NCI-H1436 treated with DMSO at 0.1 percent for 48 hours (cell line): Measurements from ENCODE around the gene TSHB.
"Not testable (repeated sequence)": the region's sequence is repeated elsewhere in the genome, so short reads cannot be mapped to it uniquely, and the experiment has no call there.

ENCODE experiments used
- DNase-seq: peaks from one replicate; lab custom pipeline; 2025; lab: John Stamatoyannopoulos, UW

Gene TSHB

GRCh38 chr1:115029526-115029925, at the start of gene TSHB:
TSHB (plus strand) TSS chr1:115029826; CDS start chr1:115033363, 3,537 bp downstream.
- no peak for DNase-seq

- no peak for DNase-seq
Observed at GRCh38 chr1:114982251-114982650, 47.4 kb upstream of the TSHB start.

- no peak for DNase-seq
Observed at GRCh38 chr1:114986286-114986685, 43.3 kb upstream of the TSHB start.

- no peak for DNase-seq
Observed at GRCh38 chr1:114988095-114988494, 41.5 kb upstream of the TSHB start.

GRCh38 chr1:114997510-114998289, 31.9 kb upstream of the TSHB start:
- no peak for DNase-seq

DNA sequence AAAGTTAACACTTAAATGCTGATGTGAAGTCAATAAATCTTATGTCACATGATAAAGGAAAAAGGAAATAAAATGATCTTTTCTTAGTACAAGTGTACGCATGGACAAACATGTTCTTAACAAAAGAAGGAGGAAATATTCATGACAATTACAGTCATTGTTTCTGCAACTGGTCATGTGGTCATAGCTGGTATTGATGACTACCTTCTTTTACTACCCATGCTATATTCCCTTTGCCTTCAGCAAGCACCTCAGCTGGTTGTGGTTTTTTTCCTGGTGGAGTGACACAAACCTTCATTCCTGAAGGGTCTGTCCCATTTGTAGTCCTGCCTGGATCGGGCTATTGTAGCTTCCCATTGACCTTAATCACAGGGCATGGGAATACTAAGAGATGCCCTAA, 23.4 kb upstream of the TSHB start:
- DNase-seq: no peak

- DNase-seq: no peak
Observed at GRCh38 chr1:115012006-115012405, 17.6 kb upstream of the TSHB start.

DNA sequence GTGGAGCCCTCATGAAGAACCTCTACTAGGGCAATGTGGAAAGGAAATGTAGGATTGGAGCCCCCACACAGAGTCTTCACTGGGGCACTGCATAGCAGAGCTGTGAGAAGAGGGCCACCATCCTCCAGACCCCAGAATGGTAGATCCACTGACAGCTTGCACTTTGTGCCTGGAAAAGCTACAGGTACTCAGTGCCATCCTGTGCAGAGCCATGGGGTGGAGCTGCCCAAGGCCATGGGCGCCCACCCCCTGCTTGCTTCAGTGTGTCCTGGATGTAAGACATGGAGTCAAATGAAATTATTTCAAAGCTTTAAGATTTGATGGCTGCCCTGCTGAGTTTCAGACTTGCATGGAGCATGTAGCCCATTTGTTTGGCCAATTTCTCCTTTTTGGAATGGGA, 17.2 kb upstream of the TSHB start:
- DNase-seq: no peak

DNA sequence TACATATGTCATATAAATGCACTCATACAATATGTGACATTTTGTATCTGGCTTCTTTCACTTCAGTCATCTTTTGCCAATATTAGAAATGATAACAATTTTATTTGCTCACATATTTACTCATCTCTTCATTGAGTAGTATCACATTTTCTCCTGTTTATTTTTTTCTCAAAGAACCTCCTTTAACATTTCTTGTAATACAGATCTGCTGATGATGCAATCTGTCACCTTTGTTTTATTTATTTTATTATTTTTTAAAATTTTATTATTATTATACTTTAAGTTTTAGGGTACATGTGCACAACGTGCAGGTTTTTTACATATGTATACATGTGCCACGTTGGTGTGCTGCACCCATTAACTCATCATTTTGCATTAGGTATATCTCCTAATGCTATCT, 15.8 kb upstream of the TSHB start:
- DNase-seq: no peak

DNA sequence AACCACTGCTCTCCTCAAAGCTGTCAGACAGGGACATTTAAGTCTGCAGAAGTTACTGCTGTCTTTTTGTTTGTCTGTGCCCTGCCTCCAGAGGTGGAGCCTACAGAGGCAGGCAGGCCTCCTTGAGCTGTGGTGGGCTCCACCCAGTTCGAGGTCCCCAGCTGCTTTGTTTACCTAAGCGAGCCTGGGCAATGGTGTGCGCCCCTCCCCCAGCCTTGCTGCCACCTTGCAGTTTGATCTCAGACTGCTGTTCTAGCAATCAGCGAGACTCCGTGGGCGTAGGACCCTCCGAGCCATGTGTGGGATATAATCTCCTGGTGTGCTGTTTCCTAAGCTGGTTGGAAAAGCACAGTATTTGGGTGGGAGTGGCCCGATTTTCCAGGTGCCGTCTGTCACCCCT, 10.1 kb upstream of the TSHB start:
- DNase-seq: not testable (repeated sequence)

GRCh38 chr1:115021145-115021544, 8.5 kb upstream of the TSHB start:
- DNase-seq: no peak

GRCh38 chr1:115023593-115023992, 6.0 kb upstream of the TSHB start:
- no peak for DNase-seq

- no peak for DNase-seq
Observed at GRCh38 chr1:115031595-115031994, 2.0 kb downstream of the TSHB start.

GRCh38 chr1:115035652-115036051, 6.0 kb downstream of the TSHB start:
- DNase-seq: no peak

DNA sequence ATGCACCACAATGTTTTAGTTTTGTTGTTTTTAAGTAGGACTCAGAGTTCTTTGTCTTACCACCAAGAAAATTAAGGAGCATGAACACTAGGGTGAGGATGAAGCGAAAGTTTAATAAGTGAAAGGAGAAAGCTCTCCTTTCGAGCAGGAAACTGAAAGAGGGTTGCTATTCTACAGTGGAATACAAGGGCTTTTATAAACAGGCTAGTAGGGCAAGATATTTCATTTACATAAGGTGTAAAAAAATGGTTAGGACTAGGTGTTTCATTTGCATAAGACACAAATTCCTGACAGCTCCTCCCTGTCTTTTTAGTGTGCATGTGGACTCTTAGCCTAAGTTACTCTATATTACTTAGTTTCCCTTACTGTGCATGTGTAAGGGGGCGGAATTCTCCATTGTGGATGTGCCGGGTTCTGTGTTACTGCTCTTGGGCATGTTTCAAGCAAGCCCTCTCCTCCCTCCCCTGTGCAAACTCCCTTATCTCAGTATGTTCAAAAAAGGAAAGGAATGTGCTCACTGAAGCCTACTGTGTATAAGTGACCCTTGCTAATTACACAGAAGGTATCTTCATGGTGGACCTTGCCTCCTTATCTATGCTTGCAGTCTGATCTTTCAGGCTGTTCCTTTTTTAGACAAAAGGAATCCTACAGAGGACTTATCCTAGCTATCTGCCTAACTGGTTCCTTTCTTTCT, 7.3 kb downstream of the TSHB start:
- no peak for DNase-seq

GRCh38 chr1:115040501-115040900, 10.9 kb downstream of the TSHB start:
- no peak for DNase-seq

GRCh38 chr1:115041654-115042053, 12.0 kb downstream of the TSHB start:
- DNase-seq: no peak

GRCh38 chr1:115046751-115047150, 17.1 kb downstream of the TSHB start:
- DNase-seq: no peak

GRCh38 chr1:115051850-115052249, 22.2 kb downstream of the TSHB start:
- DNase-seq: no peak

DNA sequence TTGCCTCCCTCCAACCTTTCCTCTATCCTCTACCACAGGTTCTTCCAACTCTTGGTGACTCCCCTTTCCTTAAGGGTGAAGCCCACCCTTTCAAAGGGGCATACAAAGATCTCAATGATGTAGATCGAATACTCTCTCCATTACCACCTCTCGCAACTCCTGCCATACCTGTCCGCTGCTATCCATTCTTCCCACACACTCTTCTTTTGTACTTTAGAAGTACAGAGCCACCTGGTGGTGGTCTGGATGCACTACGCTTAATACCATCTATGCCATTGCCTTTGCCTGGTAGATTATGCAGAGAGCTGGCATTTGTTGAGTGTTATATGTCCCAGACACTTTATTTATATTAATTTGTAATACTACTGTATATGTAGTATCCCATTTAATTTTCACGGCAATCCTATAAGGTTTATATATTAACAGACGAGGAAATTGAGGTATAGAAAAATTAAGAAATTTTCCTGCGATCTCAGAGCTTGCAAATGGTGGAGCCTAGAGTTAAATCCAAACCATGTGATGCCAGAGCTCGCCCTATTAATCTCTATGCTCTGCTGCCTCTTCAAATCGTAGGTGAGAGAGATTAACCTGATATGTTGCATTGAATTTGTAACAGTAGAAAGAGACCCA, 22.9 kb downstream of the TSHB start:
- DNase-seq: no peak

DNA sequence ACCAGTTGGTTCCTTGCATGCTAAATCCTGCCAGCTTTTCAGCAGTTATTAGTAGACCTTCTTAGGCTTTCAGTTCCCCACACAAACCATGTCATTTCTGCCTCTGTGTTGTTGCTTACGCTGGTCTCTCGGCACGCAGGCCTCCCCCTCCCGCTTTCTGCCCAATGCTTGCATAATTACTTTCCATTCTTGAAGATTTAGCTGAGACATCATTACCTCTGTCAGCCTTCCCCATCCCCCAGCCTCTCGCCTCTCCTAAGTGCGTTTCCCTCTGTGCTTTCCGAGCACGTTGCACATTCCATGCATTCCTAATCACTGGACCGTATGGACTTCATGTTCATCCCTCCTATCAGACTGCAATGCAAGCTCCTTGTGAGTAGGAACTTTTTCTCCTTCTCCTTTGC, 26.8 kb downstream of the TSHB start:
- DNase-seq: no peak

GRCh38 chr1:115057661-115058254, 28.1 kb downstream of the TSHB start:
- no peak for DNase-seq

- no peak for DNase-seq
Observed at GRCh38 chr1:115059316-115059715, 29.7 kb downstream of the TSHB start.
